Upper lobe of left lung (tissue), 6 donors: ENCODE measurements around the gene HIP1. TPM values are rescaled to one million over a fixed set of nuclear protein-coding genes. Genes with fewer than 3 reads are reported as not detected.
"Not testable (repeated sequence)": the region's sequence is repeated elsewhere in the genome, so short reads cannot be mapped to it uniquely, and the experiment has no call there.

Experiments used
- ATAC-seq, 2 donors: fragments of 200-7000 bp; cut with Tn5 transposase; one replicate each; pipeline ENCODE4 v1.9.1; 2022; ENCODE audit warnings: mild to moderate bottlenecking in 2 of 2, moderate library complexity in 2 of 2; ENCODE audit not compliant: low FRiP score in 2 of 2
- DNase-seq, 2 donors: peaks; one replicate each; pipeline ENCODE4 v3.0.0-alpha.2; 2019 to 2020
- H3K27ac ChIP-seq, 4 donors: fragments of 200-600 bp; sonication (generic); one replicate each; pipeline ENCODE4 v1.5.1; 2016 to 2019
- H3K27me3 ChIP-seq, 4 donors: fragments of 200-600 bp; sonication (generic); one replicate each; pipeline ENCODE4 v1.5.1; 2017 to 2019
- H3K36me3 ChIP-seq, 4 donors: fragments of 200-600 bp; sonication (generic); one replicate each; pipeline ENCODE4 v1.5.1; 2016 to 2019
- H3K4me1 ChIP-seq, 4 donors: fragments of 200-600 bp; sonication (generic); one replicate each; pipeline ENCODE4 v1.5.1; 2018 to 2019
- H3K4me3 ChIP-seq, 4 donors: fragments of 200-600 bp; sonication (generic); one replicate each; pipeline ENCODE4 v1.5.1; 2017 to 2019; ENCODE audit warnings: mild to moderate bottlenecking in 2 of 4, moderate library complexity in 1 of 4
- H3K9me3 ChIP-seq, 4 donors: fragments of 200-600 bp; sonication (generic); one replicate each; pipeline ENCODE4 v1.5.1; 2018 to 2019
- EP300 ChIP-seq, 4 donors: sonication (generic); formaldehyde crosslinking; IDR thresholded peaks; one replicate each; pipeline ENCODE4 v1.5.1; 2017; ENCODE audit warnings: antibody characterized with exemption in 4 of 4, control low read depth in 2 of 4
- POLR2A ChIP-seq, 4 donors: fragments of 450-650 bp; IDR thresholded peaks; one replicate each; pipeline ENCODE4 v1.5.1; 2016 to 2017; ENCODE audit warnings: antibody characterized with exemption in 4 of 4, mild to moderate bottlenecking in 2 of 4
- POLR2AphosphoS5 ChIP-seq, 2 donors: sonication (generic); formaldehyde crosslinking; IDR thresholded peaks; one replicate each; pipeline ENCODE4 v1.5.1; 2017; ENCODE audit warnings: antibody characterized with exemption in 2 of 2
- WGBS, 2 donors: methylation state at CpG; one replicate each; pipeline ENCODE4 v1.1.5; 2017 to 2018; 5-methylcytosine and 5-hydroxymethylcytosine counted together
- total RNA-seq, 6 donors: library from RNA; depleted of rRNA in 4 of 6; stranded (reverse); fragments of >200 nt in 4 of 6; gene quantifications; one replicate each; pipeline versions ENCODE4 v1.1.0 to v1.2.1, GENCODE V29; 2016 to 2021
- TF ChIP-seq, protein P1 (sequence below), 6 experiments: fragments of 450-650 bp in 4 of 6; fragments of 200-600 bp in 2 of 6; sonication (generic) in 2 of 6; IDR thresholded peaks; one replicate each; pipeline ENCODE4 v1.5.1; 2016 to 2019; ENCODE audit warnings: antibody characterized with exemption in 6 of 6
- donor health status: DM: no; HTN: no; CAD: no; lungs with moderate emphysema.
- donor health status: DM: no; HTN: yes; CAD: no; lungs with severe emphysema.

The HIP1 gene
- total RNA-seq, 6 donors from 2014 or later = 43.9 to 66.0 (median 55.2) TPM

DNA sequence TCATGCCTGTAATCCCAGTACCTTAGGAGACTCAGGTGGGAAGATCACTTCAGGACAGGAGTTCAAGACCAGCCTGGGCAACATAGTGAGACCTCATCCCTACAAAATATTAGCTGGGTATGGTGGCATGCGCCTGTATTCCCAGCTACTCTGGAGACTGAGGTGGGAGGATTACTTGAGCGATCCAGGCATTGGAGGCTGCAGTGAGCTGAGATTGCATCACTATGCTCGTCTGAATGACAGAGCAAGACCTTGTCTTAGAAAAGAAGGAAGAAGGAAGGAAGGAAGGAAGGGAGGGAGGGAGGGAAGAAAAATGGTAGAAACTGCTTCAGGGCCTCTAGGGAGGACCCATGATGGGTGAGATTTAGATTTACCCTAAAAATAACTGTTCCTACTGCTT lies 134.3 kb downstream of the HIP1 start:
- no peak for ATAC-seq

DNA sequence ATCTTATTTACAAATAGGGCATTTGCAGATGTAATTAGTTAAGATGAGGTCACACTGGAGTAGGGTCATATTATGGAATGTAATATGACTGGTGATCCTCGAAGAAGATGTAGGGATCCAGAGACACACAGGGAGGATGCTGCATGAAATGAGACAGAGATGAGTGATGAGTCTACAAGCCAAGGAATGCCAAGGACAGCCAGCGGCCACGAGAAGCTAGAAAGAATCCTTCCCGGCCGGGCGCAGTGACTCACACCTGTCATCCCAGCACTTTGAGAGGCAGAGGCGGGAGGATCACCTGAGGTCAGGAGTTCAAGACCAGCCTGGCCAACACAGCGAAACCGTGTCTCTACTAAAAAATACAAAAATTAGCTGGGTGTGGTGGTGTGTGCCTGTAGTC lies 135.9 kb downstream of the HIP1 start:
- H3K4me1 ChIP-seq = peaks cover 8 to 32% (median 16%) of the 10 kb centered on the region in 4 donors
- DNase-seq, H3K27ac ChIP-seq, H3K9me3 ChIP-seq, H3K27me3 ChIP-seq, ATAC-seq, H3K4me3 ChIP-seq: not testable (repeated sequence)
- 95% methylated on average over 9 of the region's 9 CpGs for WGBS, 2 donors
- peaks cover 0 to 11% (median 4%) of the 10 kb centered on the region in 4 donors for H3K36me3 ChIP-seq

More for the DNA sequence above, 134.3 kb downstream of the HIP1 start:
- no peaks in the 10 kb centered on the region for H3K36me3 ChIP-seq
- DNase-seq = no peak
- WGBS, 2 donors = 63 to 70% methylated on average over 3 of the region's 3 CpGs
- H3K9me3 ChIP-seq = no peaks in the 10 kb centered on the region
- no peak overlapping the region for H3K4me3 ChIP-seq
- H3K27me3 ChIP-seq = no peaks in the 10 kb centered on the region
- H3K4me1 ChIP-seq = peaks cover 3 to 28% (median 8%) of the 10 kb centered on the region in 4 donors
- peak overlapping the region in 2 of 4 donors; percentile 9 to 21 for H3K27ac ChIP-seq
- TF ChIP-seq, protein P1, sequence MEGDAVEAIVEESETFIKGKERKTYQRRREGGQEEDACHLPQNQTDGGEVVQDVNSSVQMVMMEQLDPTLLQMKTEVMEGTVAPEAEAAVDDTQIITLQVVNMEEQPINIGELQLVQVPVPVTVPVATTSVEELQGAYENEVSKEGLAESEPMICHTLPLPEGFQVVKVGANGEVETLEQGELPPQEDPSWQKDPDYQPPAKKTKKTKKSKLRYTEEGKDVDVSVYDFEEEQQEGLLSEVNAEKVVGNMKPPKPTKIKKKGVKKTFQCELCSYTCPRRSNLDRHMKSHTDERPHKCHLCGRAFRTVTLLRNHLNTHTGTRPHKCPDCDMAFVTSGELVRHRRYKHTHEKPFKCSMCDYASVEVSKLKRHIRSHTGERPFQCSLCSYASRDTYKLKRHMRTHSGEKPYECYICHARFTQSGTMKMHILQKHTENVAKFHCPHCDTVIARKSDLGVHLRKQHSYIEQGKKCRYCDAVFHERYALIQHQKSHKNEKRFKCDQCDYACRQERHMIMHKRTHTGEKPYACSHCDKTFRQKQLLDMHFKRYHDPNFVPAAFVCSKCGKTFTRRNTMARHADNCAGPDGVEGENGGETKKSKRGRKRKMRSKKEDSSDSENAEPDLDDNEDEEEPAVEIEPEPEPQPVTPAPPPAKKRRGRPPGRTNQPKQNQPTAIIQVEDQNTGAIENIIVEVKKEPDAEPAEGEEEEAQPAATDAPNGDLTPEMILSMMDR (IDR thresholded peaks at IDR 0.05) = no peak
- TF ChIP-seq POLR2A (IDR thresholded peaks at IDR 0.05) (no peak), POLR2AphosphoS5 (IDR thresholded peaks at IDR 0.05) (no peak), EP300 (IDR thresholded peaks at IDR 0.05) (no peak)

DNA sequence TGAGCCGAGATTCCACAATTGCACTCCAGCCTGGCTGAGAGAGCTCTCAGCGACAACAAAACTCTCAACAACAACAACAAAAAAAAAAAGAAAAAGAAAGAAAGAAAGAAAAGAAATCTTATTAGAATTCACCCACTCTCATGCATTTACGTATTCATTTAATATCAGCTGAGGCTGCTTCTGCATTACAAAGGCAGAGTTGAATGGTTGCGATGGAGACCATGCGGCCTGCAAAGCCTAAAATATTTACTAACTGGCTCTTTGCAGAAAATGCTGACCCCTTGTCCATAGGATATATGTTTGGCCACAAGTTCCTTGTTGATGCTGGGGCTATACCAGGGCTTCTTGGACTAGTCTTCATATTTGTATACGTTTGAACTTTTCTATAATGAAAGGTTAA lies 137.2 kb downstream of the HIP1 start:
- TF ChIP-seq, protein P1 (IDR thresholded peaks at IDR 0.05) = no peak
- TF ChIP-seq POLR2AphosphoS5 (IDR thresholded peaks at IDR 0.05) = no peak
- no peak for TF ChIP-seq EP300 (IDR thresholded peaks at IDR 0.05)
- no peak for TF ChIP-seq POLR2A (IDR thresholded peaks at IDR 0.05)
- Histone ChIP-seq H3K27ac (no peak overlapping the region), H3K9me3 (no peaks in the 10 kb centered on the region), H3K4me3 (no peak overlapping the region), H3K27me3 (no peaks in the 10 kb centered on the region), H3K4me1 (peaks cover 8 to 32% (median 16%) of the 10 kb centered on the region in 4 donors), H3K36me3 (peaks cover 0 to 24% (median 13%) of the 10 kb centered on the region in 4 donors)
- ATAC-seq (no peak), DNase-seq (no peak)
- 94% methylated on average over 6 of the region's 6 CpGs for WGBS, 2 donors

DNA sequence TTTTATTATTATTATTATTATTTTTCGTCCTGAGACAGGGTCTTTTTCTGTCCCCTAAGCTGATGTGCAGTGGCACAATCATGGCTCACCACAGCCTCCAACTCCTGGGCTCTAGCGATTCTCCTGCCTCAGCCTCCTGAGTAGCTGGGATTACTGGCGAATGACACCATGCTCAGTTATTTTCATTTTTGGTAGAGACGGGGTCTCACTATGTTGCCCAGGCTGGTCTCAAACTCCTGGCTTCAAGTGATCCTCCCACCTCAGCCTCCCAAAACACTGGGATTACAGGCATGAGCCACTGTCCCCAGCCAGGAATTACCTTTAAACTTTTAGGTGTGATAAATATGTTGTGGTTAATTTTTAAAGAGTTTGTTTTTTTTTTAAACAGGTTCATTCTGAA lies 138.0 kb downstream of the HIP1 start:
- not testable (repeated sequence) for ATAC-seq, H3K27me3 ChIP-seq, DNase-seq, H3K27ac ChIP-seq, H3K4me3 ChIP-seq, H3K9me3 ChIP-seq
- H3K36me3 ChIP-seq = peaks cover 0 to 27% (median 21%) of the 10 kb centered on the region in 4 donors
- peaks cover 8 to 32% (median 16%) of the 10 kb centered on the region in 4 donors for H3K4me1 ChIP-seq
- WGBS, 2 donors = 94 to 98% methylated on average over 4 of the region's 4 CpGs

DNA sequence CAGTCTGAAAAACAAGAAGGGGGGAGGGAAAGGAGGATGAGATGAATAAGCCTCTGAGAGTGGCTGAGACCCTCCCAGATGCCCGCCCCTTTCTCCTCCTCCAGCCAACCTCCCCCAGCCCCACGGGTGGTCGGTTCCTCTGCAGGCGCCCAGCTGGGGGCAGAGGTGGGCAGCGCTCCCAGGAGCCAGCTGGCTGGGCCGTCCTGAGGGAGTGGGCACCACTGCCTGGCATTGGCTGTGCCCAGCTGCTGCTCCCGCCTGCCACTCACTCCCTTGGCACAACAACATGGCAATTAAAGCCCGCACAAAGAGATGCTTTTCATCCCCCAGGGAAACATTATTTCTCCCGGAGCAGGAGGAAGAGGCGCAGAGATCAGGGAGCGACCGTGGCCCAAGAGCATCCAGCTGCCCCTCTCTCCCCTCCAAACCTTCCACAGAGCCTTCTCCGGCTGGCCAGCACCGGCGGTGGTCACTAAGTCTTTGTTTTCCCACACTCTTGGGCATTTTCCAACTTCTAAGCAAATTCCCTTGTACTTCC lies 139.4 kb downstream of the HIP1 start:
- no peaks in the 10 kb centered on the region for H3K27me3 ChIP-seq
- peak in 1 of 2 donors; percentile 60 for DNase-seq
- peaks cover 0 to 37% (median 22%) of the 10 kb centered on the region in 4 donors for H3K36me3 ChIP-seq
- H3K4me3 ChIP-seq = no peak overlapping the region
- no peaks in the 10 kb centered on the region for H3K9me3 ChIP-seq
- TF ChIP-seq EP300 (IDR thresholded peaks at IDR 0.05) = no peak
- peak overlapping the region in 3 of 4 donors; percentile 54 to 72 (median 57) for H3K27ac ChIP-seq
- ATAC-seq = no peak
- WGBS, 2 donors = 51 to 55% methylated on average over 14 to 15 of the region's 15 CpGs
- peaks cover 5 to 23% (median 12%) of the 10 kb centered on the region in 4 donors for H3K4me1 ChIP-seq

DNA sequence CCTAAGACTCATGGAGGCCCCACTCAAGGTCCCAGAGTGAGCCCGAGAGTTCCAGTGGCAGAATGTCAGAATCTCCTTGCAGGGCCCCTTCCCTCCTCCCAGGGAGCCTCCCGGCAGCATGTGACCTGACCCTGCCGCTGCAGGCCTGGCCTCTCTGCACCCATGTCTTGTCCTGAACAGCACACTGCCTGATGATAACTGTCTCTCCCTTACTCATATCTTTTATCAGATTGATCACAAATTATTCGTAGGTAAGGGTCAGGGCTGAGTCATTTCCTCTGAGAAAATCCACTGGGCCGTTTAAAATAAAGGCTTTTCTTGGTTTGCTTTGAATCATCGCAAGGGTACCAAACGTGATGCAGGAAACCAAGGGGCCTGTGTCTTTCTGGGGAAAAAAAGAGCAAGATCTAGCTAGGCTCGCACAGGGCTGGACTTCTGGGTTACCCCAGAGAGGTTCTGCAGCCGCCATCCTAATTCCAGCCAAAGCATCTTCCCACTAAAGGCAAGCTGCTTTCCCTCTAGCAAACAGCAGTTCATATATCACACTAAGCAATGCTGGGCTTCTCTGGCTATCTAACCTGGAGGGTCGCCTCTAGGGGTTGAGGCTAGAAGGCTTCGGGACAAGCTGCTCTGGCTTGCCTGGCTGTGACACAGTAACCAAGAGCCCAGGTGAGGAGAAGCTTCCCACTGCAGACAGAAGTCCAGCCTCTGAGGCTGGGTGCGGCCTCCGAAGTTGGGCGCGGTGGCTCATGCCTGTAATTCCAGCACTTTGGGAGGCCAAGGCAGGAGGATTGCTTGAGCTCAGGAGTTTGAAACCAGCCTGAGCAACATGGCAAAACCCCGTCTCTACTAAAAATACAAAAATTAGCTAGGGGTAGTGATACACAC lies 141.8 kb downstream of the HIP1 start:
- Histone ChIP-seq H3K27ac (peak overlapping the region in 1 of 4 donors; percentile 8), H3K9me3 (no peaks in the 10 kb centered on the region), H3K4me3 (no peak overlapping the region), H3K4me1 (peaks cover 5 to 15% (median 12%) of the 10 kb centered on the region in 4 donors), H3K27me3 (no peaks in the 10 kb centered on the region), H3K36me3 (peaks cover 0 to 50% (median 29%) of the 10 kb centered on the region in 4 donors)
- TF ChIP-seq, protein P1 (IDR thresholded peaks at IDR 0.05) = no peak
- TF ChIP-seq POLR2AphosphoS5 (IDR thresholded peaks at IDR 0.05) (no peak), POLR2A (IDR thresholded peaks at IDR 0.05) (no peak), EP300 (IDR thresholded peaks at IDR 0.05) (no peak)
- DNase-seq = no peak
- 73 to 91% methylated on average over 10 to 16 of the region's 16 CpGs for WGBS, 2 donors
- no peak for ATAC-seq
